Progenitor cell of endocrine pancreas (in vitro differentiated cells): Measurements from ENCODE around the gene SPTBN1. TPM values are rescaled to one million over a fixed set of nuclear protein-coding genes. Genes with fewer than 3 reads are reported as not detected.
A peak's percentile ranks its signal among the peaks of the same experiment; 100 is the strongest.

ENCODE experiments used
- DNase-seq: peaks from one replicate; pipeline ENCODE4 v3.0.0; 2021; ENCODE audit warnings: low spot score; ENCODE audit not compliant: unreplicated experiment
- H3K27ac Mint-ChIP-seq: 2 replicates; pipeline ENCODE4 v1.8.0; 2021; ENCODE audit warnings: mild to moderate bottlenecking, moderate library complexity, mixed read lengths
- H3K27me3 Mint-ChIP-seq: 2 replicates; pipeline ENCODE4 v1.8.0; 2021; ENCODE audit warnings: mixed read lengths
- H3K36me3 Mint-ChIP-seq: 2 replicates; pipeline ENCODE4 v1.8.0; 2022; ENCODE audit warnings: mixed read lengths; ENCODE audit not compliant: insufficient read depth
- H3K4me1 Mint-ChIP-seq: 2 replicates; pipeline ENCODE4 v1.8.0; 2021; ENCODE audit warnings: low read depth, mixed read lengths
- H3K4me3 Mint-ChIP-seq: 2 replicates; pipeline ENCODE4 v1.8.0; 2021; ENCODE audit warnings: low read depth, mild to moderate bottlenecking, moderate library complexity, mixed read lengths
- H3K9me3 Mint-ChIP-seq: 2 replicates; pipeline ENCODE4 v1.8.0; 2021; ENCODE audit warnings: low read depth, mixed read lengths
- CTCF ChIP-seq: fragments of 200-600 bp; sonication (generic); IDR thresholded peaks from one replicate; pipeline ENCODE4 v1.5.0; 2021; ENCODE audit warnings: antibody characterized with exemption, mild to moderate bottlenecking; ENCODE audit not compliant: unreplicated experiment
- total RNA-seq: library from RNA; stranded (reverse); gene quantifications from 2 replicates; pipeline ENCODE4 v1.2.1, GENCODE V29; 2021

Gene SPTBN1
- total RNA-seq, 1 donor from 2014 or later = 287 TPM

DNA sequence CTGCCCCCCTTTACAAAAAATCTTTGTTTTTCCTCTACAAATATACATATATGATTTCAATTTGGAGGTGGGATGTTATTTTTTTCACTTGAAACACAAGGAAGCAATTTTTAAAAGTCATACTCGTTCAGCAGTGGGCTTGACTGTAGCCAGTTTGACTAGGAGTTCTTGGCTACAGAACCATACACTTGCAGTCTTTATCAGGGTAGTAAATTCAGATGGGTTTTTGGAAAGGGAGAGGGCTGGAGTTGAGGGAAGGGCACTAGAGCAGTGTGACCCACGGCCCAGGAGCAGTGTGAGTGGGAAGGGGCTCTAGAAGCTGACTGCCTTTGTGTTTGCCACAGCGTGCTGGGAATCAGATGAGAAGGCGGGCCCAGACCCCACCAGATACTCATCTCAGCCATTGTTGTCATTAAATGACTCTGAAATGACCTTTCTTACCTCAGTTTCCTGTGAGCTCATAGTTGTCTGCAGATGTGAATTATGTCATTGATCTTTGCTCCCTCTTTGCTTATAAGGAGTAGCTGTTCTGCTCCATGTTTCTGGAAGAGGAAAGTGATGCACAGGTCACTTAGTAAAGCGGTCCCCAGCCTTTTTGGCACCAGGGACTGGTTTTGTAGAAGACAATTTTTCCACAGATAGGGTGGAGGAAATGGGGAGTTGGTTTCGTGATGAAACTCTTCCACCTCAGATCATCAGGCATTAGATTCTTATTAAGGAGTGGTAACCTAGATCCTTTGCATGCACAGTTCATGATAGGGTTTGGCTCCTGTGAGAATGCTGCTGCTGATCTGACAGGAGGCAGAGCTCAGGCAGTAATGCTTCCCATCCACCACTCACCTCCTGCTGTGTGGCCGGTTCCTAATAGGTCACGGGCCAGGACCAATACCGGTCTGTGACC lies 116.8 kb downstream of the SPTBN1 start:
- H3K27me3 Mint-ChIP-seq = no peaks in the 10 kb centered on the region
- H3K27ac Mint-ChIP-seq = peak overlapping the region; percentile 96
- TF ChIP-seq CTCF = no peak
- H3K4me3 Mint-ChIP-seq = peak overlapping the region; percentile 27
- peaks cover 8% of the 10 kb centered on the region for H3K36me3 Mint-ChIP-seq
- H3K4me1 Mint-ChIP-seq = peaks cover 88% of the 10 kb centered on the region
- H3K9me3 Mint-ChIP-seq = no peaks in the 10 kb centered on the region
- DNase-seq = no peak

GRCh38 chr2:54573537-54573919 lies 117.4 kb downstream of the SPTBN1 start:
- no peak for DNase-seq
- Mint-ChIP-seq H3K36me3 (peaks cover 8% of the 10 kb centered on the region), H3K27me3 (no peaks in the 10 kb centered on the region), H3K4me1 (peaks cover 92% of the 10 kb centered on the region), H3K4me3 (no peak overlapping the region), H3K27ac (peak overlapping the region; percentile 96), H3K9me3 (no peaks in the 10 kb centered on the region)
- no peak for TF ChIP-seq CTCF

GRCh38 chr2:54574107-54574859 lies 118.2 kb downstream of the SPTBN1 start:
- DNase-seq = no peak
- H3K36me3 Mint-ChIP-seq = peaks cover 8% of the 10 kb centered on the region
- TF ChIP-seq CTCF = no peak
- H3K4me1 Mint-ChIP-seq = peaks cover 92% of the 10 kb centered on the region
- H3K9me3 Mint-ChIP-seq = no peaks in the 10 kb centered on the region
- no peaks in the 10 kb centered on the region for H3K27me3 Mint-ChIP-seq
- peak overlapping the region; percentile 38 for H3K4me3 Mint-ChIP-seq
- H3K27ac Mint-ChIP-seq = peak overlapping the region; percentile 96

DNA sequence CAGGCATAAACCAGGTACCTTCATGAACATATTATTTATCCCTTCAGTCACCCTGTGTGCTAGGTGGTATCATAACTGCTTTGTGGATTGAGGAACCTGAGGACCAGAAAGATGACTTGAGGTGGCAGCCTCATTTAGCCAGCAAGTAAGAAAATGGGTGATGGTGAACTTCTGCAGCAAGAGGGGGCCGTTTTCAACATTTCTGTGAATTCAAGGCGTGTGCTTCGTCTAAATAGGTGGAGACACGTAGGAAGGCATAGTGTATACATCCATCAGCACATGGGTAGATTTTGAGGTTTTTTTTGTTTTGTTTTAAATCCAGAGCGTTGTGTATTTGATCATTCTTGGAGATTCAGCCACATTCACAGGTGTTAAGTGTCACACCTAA lies 118.7 kb downstream of the SPTBN1 start:
- H3K4me3 Mint-ChIP-seq = peak overlapping the region; percentile 38

More for the DNA sequence above, 118.7 kb downstream of the SPTBN1 start:
- TF ChIP-seq CTCF = no peak
- no peaks in the 10 kb centered on the region for H3K9me3 Mint-ChIP-seq
- H3K27me3 Mint-ChIP-seq = no peaks in the 10 kb centered on the region
- peaks cover 8% of the 10 kb centered on the region for H3K36me3 Mint-ChIP-seq
- no peak for DNase-seq
- H3K27ac Mint-ChIP-seq = peak overlapping the region; percentile 96
- H3K4me1 Mint-ChIP-seq = peaks cover 92% of the 10 kb centered on the region
